DMS53 treated with DMSO at 0.1 percent for 48 hours (cell line): ENCODE measurements around the gene PCED1A.

Source experiments
- DNase-seq: peaks from one replicate; lab custom pipeline; 2025; ENCODE audit not compliant: unreplicated experiment; lab: John Stamatoyannopoulos, UW

PCED1A gene

DNA sequence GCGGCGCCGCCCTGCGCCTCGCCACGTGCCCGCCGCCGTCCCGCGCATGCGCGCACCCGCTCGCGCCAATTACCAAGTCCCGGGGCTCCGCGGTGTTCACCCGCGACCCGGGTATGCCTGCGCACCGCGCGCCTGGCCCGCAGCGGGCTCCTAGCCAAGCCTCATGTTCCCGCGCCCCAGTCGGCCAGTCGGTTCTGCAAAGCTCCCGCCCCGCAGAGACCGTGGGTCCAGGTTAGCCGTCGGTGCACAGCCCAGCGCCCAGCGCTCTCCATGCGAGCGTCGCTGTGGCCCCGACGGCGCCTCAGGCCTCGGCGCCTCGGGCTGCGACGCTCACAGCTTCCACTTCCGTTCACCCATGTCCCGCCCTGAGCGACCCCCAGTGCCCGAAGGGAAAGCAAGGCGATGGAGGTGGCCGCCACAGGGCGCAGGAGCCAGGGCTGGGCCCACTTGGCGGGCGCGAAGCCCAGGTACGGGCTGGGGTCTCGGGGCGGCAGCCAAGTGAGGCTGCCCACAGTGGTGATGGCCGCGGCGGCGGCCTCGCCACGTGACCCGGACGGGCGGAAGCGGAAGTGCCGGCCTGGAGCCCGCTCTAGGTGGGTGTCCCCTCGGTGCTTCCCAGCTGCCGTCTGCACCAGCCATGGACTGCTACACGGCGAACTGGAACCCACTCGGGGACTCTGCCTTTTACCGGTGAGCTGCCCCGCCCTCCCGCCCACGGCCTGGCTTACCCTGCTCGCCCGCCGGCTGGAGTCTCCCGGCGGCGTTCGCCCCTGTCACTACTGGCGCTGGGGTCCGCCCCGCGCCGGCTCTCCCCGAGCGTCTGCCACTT, at the start of gene PCED1A, which contains the start of gene VPS16:
PCED1A (minus strand) TSS at position 518 of the 829 bp plus-strand sequence. CDS start 743 bp downstream, outside the sequence.
VPS16 (plus strand) TSS at position 608 of the 829 bp plus-strand sequence; CDS start at position 638, 30 bp downstream.
- peak; percentile 72 for DNase-seq

GRCh38 chr20:2889797-2890196, 49.3 kb upstream of the PCED1A start:
- no peak for DNase-seq

GRCh38 chr20:2889209-2889608, 48.8 kb upstream of the PCED1A start:
- DNase-seq, result no peak

DNA sequence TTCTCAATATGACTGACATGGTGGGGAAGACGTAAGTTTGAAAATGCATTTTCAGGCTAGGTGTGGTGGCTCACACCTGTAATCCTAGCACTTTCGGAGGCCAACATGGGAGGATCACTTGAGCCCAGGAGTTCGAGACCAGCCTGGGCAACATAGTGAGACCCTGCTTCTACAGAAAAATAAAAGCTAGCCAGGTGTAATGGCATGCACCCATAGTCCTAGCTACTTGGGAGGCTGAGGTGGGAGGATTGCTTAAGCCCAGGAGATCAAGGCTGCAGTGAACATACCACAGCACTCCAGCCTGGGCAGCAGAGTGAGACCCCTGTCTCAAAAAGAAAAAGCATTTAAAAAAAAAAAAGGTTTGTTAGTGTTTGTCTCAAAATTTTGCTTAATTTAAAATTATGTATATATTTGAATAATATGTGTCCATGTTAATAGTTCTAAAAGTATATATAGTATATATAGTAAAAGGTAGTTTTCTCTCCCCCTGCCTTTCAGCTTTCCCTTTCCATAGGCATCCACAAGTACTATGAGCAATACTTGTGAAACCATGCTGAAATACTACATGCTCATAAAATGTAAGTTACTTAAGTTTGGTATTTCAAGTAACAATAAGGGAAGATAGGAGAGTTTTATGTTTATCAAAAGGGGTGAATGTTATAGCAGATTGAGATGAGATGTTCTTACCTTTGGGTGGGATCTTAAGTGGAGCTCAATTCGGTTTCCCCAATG, 47.9 kb upstream of the PCED1A start:
- DNase-seq, result no peak

DNA sequence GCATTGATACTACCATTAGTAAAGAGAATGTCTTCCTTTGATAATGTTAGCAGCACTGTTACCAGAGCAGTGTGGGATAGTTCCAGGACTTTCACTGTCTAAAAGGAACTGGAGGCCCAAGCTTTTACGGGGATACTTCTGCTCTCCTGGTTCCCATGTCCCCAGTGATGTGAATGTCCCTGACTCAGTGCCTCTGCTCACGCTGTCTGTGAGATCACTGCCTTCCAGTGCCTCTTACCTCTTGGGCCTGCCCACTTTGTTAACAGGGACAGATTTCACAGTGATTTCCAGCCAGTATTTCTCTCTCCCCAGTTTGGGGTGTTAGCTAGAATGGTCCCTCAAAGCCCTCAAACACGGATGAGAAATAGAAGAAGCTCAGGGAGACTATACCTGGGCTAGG, 47.3 kb upstream of the PCED1A start:
- DNase-seq, result no peak

GRCh38 chr20:2883726-2884637, 43.5 kb upstream of the PCED1A start:
- no peak for DNase-seq

GRCh38 chr20:2880650-2881049, 40.2 kb upstream of the PCED1A start:
- DNase-seq, result no peak

DNA sequence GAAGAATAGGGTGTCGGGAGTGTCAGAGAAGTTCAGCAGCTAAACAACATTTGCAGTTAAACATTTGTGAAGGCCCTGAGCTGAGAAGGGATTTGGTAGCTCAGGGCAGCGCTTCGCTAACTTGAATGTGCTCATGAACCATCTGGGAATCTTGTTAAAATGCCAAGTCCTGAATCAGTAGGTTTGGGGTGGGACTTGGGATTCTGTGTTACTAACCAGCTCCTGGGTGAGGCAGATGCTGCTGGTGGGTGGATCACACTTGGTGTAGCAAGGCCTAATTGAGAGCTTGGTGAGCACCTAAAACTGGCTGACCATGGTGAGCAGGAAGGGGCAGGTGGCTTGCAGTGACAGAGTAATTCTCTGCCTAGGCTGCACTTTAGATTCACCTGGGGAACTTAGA, 38.7 kb upstream of the PCED1A start:
- no peak for DNase-seq

- no peak for DNase-seq
Measured at GRCh38 chr20:2878515-2878914, 38.1 kb upstream of the PCED1A start.

DNA sequence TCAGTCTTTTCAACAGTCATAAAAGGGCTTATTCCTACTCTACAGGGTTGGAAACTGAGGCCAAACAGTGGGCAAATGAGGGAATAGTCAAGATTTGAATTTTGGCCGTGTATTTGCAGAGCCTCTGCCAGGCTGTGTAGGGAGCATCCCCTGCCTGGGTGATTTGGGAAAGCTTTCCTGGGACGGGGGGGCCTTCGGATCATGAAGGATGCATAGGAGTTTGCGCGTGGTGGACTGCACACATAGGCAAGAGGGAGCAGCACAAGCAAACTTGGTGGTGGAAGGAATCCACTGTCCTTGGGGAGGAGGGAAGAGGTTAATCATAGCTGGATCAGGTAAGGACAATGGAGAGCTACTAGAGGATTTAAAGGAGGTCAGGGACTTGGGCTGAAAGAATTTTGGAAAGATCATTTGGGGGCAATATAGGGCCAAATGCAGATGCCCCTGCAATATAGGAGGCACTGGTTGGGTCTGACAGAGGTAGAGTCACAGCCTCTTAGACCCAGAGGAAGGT, 35.3 kb upstream of the PCED1A start:
- DNase-seq, result no peak

GRCh38 chr20:2874456-2874855, 34.0 kb upstream of the PCED1A start:
- no peak for DNase-seq

DNA sequence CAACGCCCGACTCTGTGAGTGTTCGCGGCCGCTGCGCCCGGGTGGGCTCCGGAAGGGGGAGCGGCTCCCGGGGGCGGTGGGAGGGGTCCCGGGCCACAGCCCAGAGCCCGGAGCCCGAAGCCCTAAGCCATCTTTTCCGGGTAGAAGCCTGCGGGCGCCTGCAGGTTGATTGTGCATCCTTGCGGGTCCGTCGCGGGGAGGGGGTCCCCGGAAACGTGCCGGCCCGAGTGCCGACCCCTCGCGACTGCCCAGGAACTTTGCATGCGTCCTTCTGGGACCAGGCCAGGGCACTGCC, 33.2 kb upstream of the PCED1A start:
- DNase-seq, result no peak

- peak; percentile 81 for DNase-seq
Measured at GRCh38 chr20:2873010-2873746, 32.7 kb upstream of the PCED1A start, which contains the start of gene PTPRA. Gene PTPRA, plus strand, starts transcription at chr20:2873481. Its CDS starts 90,797 bp downstream, at chr20:2964278.

- DNase-seq, result no peak
Measured at GRCh38 chr20:2872459-2873009, 32.1 kb upstream of the PCED1A start.

DNA sequence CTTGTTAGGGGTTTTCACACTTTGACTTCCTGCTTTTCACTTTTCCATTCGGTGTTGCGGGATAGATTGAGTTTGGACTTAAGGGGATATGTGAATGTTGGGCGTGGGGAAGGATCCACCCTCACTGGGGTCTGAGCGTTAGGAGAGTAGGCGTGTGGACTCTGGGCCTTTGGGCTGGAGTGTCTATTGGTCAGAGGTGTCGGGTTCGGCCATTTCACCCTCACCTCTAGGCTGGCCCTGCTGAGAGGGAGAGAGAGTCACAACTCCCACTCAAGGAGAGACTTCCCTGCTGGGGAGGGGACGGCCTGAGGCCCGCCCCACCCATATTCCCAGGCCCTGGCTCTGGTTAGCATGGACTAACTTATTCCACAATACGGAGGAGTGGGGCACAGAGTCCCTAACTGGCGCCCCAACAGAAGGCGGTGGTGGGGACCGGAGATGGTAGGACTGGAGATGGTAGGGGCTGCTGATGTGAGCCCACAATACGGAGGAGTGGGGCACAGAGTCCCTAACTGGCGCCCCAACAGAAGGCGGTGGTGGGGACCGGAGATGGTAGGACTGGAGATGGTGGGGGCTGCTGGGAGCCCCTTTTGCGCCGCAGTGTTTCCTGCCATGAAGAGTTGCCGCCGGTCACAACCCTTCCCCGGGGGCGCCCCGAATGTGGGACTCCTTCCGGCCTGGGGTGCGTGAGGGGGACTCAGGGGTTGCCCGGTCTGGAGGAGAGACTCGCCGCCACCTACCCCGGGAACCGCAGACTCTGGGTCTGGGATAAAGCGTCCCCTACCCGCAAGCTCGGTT, 31.4 kb upstream of the PCED1A start:
- no peak for DNase-seq

- DNase-seq, result no peak
Measured at GRCh38 chr20:2871111-2871465, 30.6 kb upstream of the PCED1A start.

GRCh38 chr20:2869381-2869780, 28.9 kb upstream of the PCED1A start:
- no peak for DNase-seq

DNA sequence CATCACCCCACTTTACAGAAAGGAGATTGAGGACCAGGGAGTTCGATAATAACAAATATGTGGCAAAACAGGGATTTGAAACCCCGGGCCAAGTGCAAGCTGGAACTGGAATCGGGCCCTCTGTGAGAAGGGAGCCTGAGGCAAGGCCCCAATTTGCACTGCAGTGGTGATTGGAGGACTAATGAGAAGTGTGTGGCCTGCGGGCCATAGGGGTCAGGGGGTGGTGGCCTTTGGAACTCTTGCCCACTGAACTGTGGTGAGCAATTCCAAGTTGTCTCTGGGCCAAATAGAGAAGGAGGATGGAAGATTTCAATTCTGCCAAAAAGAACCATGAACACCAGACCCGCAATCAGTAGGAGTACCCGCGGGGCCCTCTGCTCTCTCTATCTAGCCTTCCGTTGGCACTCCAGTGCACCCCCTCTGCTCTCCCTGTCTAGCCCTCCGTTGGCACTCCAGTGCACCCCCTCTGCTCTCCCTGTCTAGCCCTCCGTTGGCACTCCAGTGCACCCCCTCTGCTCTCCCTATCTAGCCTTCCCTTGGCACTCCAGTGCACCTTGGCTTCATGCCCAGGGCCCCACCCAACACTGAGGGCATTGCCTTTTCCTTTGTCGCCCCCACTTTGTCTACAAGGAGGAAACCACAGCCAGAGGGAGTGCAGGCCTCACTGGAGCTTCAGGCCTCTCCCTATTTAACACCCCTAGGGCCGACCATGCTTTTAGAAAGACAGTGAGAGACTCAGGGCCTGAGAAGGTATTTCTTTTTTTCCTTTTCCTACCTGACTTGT, 26.8 kb upstream of the PCED1A start:
- DNase-seq, result no peak

GRCh38 chr20:2866236-2866635, 25.8 kb upstream of the PCED1A start:
- no peak for DNase-seq
